Muscle layer of duodenum (tissue), 2 donors: ENCODE data around the gene GRID1.

Source experiments
- H3K27ac ChIP-seq: one replicate; pipeline ENCODE4 v1.7.0; 2013; ENCODE audit warnings: mild to moderate bottlenecking, low read length
- H3K27me3 ChIP-seq: one replicate; pipeline ENCODE4 v1.7.0; 2013; ENCODE audit warnings: low read depth, mild to moderate bottlenecking, control low read depth, low read length
- H3K36me3 ChIP-seq, 2 donors: one replicate each; pipeline ENCODE4 v1.7.0; 2013; ENCODE audit warnings: low read length in 2 of 2, control low read depth in 1 of 2, mild to moderate bottlenecking in 1 of 2; ENCODE audit not compliant: insufficient read depth in 2 of 2, control insufficient read depth in 1 of 2
- H3K4me1 ChIP-seq, 2 donors: one replicate each; pipeline ENCODE4 v1.7.0; 2013; ENCODE audit warnings: low read length in 2 of 2, mild to moderate bottlenecking in 2 of 2, control low read depth in 1 of 2, moderate library complexity in 1 of 2; ENCODE audit not compliant: insufficient read depth in 2 of 2, control insufficient read depth in 1 of 2
- H3K4me3 ChIP-seq, 2 donors: one replicate each; pipeline ENCODE4 v1.7.0; 2013; ENCODE audit warnings: low read length in 2 of 2, low read depth in 1 of 2, mild to moderate bottlenecking in 1 of 2
- H3K9me3 ChIP-seq, 2 donors: one replicate each; pipeline ENCODE4 v1.7.0; 2013; ENCODE audit warnings: low read length in 2 of 2, control low read depth in 1 of 2, mild to moderate bottlenecking in 1 of 2; ENCODE audit not compliant: control insufficient read depth in 1 of 2
- donor health status: healthy.

Gene GRID1

DNA sequence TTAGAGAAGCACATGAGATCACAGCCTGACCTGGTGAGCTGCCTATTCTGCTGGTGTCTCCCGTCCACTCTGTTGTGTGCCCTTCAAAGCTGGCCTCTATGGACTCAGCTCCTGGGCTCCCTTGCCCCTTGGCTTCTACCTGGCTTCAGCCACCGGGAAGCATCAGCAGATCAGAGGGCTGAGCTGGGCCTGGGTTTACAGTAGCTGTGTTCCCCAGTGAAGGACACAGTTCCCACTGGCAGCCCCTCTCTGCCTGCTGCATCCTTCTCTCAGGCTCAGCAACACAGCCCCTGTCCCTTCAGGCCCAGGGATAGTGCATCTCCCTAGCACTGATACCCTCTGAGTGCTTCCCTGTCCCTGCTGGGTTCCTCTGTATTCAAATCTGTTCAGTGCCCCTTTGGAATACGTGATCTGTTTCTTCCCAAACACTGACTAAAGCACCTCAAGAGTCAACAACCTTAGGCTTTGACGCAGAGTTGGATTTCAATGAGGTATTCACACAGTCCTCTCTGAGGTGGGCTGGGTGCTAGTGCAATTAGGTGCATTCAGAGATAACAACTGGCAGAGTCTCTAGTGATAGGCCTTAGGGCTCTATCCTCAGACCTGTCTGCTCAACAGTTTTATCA, 109.8 kb downstream of the GRID1 start:
- Histone ChIP-seq H3K27me3 (no peaks in the 10 kb centered on the region), H3K4me1 (no peaks in the 10 kb centered on the region), H3K4me3 (no peak overlapping the region), H3K27ac (no peak overlapping the region), H3K36me3 (no peaks in the 10 kb centered on the region), H3K9me3 (peaks cover 0 to 5% of the 10 kb centered on the region in 2 donors)

DNA sequence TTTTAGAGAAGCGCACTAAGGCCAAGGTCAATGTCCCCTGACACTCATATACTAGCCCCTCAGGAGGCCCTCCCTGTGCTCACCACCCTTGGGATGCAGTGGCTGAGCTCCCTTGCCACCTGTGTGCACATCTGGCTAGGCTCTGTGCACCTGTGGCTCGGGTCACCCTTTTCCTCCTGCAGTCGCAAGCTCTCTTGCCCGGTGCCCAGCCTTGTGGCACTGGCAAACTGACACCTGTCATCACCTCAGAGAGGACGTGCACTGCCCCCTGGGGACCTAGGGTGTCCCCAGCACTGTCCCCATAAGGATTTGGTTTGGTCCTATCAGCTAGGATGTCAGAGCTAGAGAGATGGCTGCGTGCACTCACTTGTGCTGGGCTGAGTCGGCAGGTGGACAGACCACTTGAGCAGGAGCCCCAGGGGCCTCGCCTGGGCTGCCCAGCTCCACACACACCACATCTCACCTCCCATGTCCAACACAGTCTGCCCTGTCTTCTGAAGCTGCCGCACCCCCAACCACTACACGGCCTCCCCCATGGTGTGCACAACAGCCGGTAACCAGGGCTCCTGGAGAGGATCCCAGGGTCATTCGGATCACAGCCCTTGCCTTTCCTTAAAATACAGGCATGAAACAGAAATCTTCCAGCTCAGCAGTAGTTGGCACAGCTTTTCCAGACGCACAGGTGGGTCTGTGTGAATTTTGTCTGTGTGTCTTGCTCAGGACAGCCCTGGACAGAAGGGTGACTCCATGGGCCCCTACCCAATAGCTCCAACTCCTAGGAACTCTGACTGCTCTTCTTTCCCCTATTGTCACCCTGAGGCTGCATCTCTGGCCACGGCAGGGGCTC, 111.0 kb downstream of the GRID1 start:
- Histone ChIP-seq H3K4me1 (no peaks in the 10 kb centered on the region), H3K9me3 (peaks cover 0 to 5% of the 10 kb centered on the region in 2 donors), H3K27me3 (no peaks in the 10 kb centered on the region), H3K36me3 (no peaks in the 10 kb centered on the region), H3K4me3 (no peak overlapping the region), H3K27ac (no peak overlapping the region)

DNA sequence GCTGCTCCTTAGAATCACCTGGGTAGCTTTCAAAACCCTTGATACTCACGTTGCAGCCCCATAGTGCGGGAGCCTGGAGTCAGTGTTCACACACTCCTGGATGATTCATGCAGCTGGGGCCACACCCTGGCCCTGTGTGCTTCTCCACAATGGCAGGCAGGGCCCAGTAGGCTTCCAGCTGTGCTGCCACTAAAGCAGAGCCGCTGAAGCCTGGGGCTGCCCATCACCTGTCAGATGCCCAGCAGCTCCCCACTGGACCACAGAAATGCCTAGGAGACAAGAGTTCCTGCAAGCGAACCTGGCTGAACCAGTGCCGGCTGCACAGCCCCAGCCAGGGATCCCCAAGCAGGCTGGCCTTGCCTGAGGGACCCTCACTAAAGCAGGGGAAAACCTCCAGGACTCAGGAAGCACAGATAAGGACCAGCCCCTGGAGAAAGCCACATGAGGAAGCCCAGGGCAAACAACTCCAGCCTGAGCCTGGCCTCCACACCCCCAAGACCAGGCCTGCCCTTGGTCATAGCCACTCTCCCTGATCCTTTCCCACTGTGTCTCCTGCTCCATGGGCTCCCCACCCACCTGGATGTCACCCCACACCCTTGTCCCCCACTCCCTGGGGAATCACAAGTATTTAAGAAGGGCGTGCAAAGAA, 111.9 kb downstream of the GRID1 start:
- H3K4me3 ChIP-seq = no peak overlapping the region

DNA sequence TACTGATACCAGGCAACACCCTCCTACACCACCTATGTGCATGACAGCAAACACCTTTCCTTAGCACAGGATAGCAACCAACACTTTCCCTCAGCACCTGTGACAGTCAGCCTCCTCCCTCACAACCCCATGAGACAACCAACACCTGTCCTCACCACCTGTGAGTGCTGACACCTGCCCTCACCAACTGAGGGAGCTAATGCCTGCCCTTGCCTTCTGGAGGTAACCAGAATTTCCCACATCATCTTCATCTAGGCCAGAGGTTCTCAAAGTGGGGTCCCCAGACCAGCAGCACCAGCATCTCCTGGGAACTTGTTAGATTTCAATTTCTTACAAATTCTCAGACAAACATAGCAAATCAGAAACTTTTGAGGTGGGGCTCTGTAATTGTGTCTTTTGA, 112.5 kb downstream of the GRID1 start:
- Histone ChIP-seq H3K9me3 (peaks cover 0 to 5% of the 10 kb centered on the region in 2 donors), H3K4me1 (no peaks in the 10 kb centered on the region), H3K27ac (no peak overlapping the region)

More for the DNA sequence above, 111.9 kb downstream of the GRID1 start:
- H3K27ac ChIP-seq = no peak overlapping the region
- H3K4me1 ChIP-seq = no peaks in the 10 kb centered on the region
- no peaks in the 10 kb centered on the region for H3K27me3 ChIP-seq
- H3K36me3 ChIP-seq = no peaks in the 10 kb centered on the region
- peaks cover 0 to 5% of the 10 kb centered on the region in 2 donors for H3K9me3 ChIP-seq

DNA sequence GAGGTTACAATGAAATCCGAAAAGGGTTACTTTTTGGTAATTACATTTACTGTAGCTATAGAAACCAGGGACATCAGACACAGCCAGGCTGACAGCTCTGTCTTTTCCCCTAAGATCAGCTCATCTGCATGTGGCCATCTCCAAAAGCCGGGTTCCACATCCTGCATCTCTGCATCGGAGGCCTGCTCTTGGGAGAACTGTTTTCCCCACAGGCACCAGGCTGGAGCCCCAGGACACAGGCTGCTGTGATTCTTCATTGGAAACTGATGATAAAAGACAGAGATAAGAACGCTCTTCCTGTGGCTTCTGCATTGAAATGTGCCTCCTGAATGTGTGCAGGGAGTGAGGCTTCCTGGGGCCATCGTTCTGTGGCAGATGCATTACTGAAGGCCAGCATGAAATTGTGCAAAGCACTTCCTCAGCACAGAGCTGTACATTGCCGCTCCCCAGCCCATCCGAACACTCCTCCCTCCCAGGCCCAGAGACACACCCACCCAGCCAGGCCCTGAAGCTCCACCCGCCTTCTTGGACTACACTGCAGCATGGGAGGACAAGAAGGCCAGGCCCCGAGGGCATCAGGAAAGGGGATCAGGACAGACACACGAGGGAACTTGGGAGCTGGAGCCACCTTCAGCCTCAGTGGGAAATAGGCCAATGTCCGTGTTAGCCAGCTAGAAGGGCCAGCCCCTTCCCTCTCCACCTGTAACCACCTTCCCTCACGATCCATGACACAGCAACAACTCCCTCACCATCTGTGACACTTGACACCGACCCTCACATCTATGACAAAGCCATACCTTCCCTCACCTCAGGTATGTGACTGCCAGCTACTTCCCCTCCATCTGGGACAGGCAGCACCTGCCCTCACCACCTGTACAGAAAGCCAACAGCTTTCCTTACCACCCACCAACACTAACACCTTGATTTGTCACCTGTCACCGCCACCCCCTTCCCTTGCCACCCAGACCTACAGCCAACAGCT, 113.2 kb downstream of the GRID1 start:
- Histone ChIP-seq H3K36me3 (no peaks in the 10 kb centered on the region), H3K27ac (no peak overlapping the region), H3K27me3 (no peaks in the 10 kb centered on the region), H3K4me1 (no peaks in the 10 kb centered on the region), H3K9me3 (peaks cover 0 to 2% of the 10 kb centered on the region in 2 donors), H3K4me3 (no peak overlapping the region)

More for the DNA sequence above, 112.5 kb downstream of the GRID1 start:
- H3K27me3 ChIP-seq = no peaks in the 10 kb centered on the region
- no peaks in the 10 kb centered on the region for H3K36me3 ChIP-seq
- H3K4me3 ChIP-seq = no peak overlapping the region

DNA sequence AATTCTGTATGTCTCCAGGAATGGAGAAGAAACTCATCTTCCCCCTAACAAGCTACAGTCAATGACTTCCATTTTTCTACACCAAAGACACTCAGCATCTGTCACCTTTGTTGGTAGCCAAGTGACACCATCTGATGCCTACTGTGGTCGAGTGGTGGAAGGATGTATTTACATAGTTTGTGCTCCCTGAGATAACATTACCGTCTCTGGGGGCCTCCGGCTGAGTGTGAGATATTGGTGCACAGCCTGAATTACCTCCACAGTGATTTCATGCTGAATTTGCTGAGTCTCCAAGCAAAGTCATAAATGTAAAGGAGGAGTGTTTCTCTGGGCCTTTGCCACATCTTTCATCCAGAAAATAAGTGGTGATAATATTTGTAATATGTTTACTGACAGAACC, 114.0 kb downstream of the GRID1 start:
- no peaks in the 10 kb centered on the region for H3K9me3 ChIP-seq
- no peaks in the 10 kb centered on the region for H3K4me1 ChIP-seq
- no peaks in the 10 kb centered on the region for H3K27me3 ChIP-seq
- H3K36me3 ChIP-seq = no peaks in the 10 kb centered on the region
- no peak overlapping the region for H3K27ac ChIP-seq
- no peak overlapping the region for H3K4me3 ChIP-seq

DNA sequence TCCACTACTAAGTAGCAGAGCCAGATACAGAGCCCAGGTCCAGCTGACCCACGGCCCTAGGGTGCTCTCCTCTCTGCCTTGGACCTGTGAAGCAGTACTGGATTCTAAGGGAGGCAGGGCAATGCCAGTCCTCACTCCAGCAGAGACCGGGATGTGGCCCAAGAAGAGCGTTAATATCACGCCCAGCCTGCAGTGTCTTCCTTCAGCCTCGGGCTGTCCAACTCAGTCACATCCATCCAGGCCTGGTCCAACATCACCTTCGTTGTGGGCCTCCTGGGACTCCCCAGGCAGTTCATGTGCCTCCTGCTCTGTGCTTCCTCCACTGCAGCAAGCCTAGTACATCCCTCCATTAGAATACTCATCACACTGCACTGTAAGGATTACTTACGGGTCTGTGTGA, 114.5 kb downstream of the GRID1 start:
- no peaks in the 10 kb centered on the region for H3K9me3 ChIP-seq
- no peaks in the 10 kb centered on the region for H3K27me3 ChIP-seq
- H3K4me3 ChIP-seq = no peak overlapping the region
- H3K4me1 ChIP-seq = no peaks in the 10 kb centered on the region
- no peaks in the 10 kb centered on the region for H3K36me3 ChIP-seq
- no peak overlapping the region for H3K27ac ChIP-seq

DNA sequence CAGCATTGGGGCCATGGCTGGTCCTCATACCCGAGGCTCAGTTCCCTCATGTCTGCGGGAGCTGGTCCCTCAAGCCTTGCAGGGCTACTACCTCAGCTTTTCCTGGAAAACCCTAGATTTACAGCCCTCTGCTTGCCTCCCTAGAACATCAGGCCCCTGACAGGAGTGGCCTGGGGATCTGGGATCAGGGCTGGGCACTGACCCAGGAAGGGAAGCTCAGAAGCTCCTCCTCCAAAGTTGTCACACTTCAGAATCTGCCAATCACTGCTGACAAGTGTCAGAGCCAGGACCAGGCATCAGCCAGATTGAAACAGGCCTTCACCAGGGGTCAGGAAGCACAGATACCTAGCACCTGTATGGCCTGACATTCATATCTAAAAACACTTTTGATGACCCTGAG, 115.2 kb downstream of the GRID1 start:
- Histone ChIP-seq H3K27ac (no peak overlapping the region), H3K27me3 (no peaks in the 10 kb centered on the region), H3K4me1 (no peaks in the 10 kb centered on the region), H3K9me3 (no peaks in the 10 kb centered on the region), H3K4me3 (no peak overlapping the region), H3K36me3 (no peaks in the 10 kb centered on the region)

DNA sequence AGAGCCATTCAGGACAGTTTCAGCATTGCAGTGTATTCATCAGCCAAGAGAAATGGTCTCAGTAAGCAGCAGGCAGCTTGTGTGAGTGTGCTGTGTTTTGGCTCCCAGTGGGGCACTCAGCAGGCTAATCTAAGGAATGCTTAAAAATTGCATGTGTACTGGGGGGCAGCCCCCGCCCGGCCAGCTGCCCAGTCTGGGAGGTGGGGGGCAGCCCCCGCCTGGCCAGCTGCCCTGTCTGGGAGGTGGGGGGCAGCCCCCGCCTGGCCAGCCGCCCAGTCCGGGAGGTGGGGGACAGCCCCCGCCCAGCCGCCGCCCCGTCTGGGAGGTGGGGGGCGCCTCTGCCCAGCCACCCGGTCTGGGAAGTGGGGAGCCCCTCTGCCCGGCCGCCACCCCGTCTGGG, 116.2 kb downstream of the GRID1 start:
- no peaks in the 10 kb centered on the region for H3K4me1 ChIP-seq
- no peaks in the 10 kb centered on the region for H3K9me3 ChIP-seq
- H3K4me3 ChIP-seq = no peak overlapping the region
- H3K27ac ChIP-seq = no peak overlapping the region
- H3K36me3 ChIP-seq = no peaks in the 10 kb centered on the region
- no peaks in the 10 kb centered on the region for H3K27me3 ChIP-seq

DNA sequence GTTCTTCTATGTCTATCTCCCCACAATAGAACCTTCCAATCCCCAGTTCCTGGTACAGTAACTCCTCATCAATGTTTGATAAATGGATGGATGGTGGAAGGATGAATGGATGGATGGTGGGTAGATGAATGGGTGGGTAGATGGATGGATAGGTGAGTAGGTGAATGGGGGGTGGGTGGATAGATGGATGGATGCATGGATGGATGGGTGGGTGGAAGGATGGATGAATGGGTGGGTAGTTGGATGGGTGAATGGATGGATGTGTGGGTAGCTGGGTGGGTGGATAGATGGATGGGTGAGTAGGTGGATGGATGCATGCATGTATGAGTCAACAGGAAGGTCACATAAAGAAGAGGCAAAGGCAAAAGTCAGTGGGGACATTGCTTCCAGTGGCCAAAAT, 116.8 kb downstream of the GRID1 start:
- H3K27me3 ChIP-seq = no peaks in the 10 kb centered on the region
- H3K4me1 ChIP-seq = no peaks in the 10 kb centered on the region
- no peaks in the 10 kb centered on the region for H3K9me3 ChIP-seq
- no peaks in the 10 kb centered on the region for H3K36me3 ChIP-seq
- no peak overlapping the region for H3K4me3 ChIP-seq
- H3K27ac ChIP-seq = no peak overlapping the region
